Transverse colon (tissue), 4 donors: ENCODE results near the gene RPL18A. TPM values are rescaled to one million over a fixed set of nuclear protein-coding genes. Genes with fewer than 3 reads are reported as not detected.

Experiments
- DNase-seq: peaks from one replicate; pipeline ENCODE4 v3.0.0-alpha.2; 2019
- H3K27ac ChIP-seq, 4 donors: fragments of 200-600 bp; sonication (generic); 2 replicates each; pipeline ENCODE4 v1.5.1; 2016 to 2018; ENCODE audit warnings: inconsistent platforms in 4 of 4
- H3K27me3 ChIP-seq: fragments of 200-600 bp; sonication (generic); 2 replicates; pipeline ENCODE4 v1.5.1; 2017; ENCODE audit warnings: inconsistent platforms
- H3K36me3 ChIP-seq, 4 donors: fragments of 200-600 bp; sonication (generic); 2 replicates each; pipeline ENCODE4 v1.5.1; 2017 to 2019; ENCODE audit warnings: inconsistent platforms in 4 of 4
- H3K4me1 ChIP-seq, 4 donors: fragments of 200-600 bp; sonication (generic); 2 replicates each; pipeline ENCODE4 v1.5.1; 2017 to 2020; ENCODE audit warnings: inconsistent platforms in 4 of 4
- H3K4me3 ChIP-seq, 4 donors: fragments of 200-600 bp; sonication (generic); 1 replicate in 1 of 4; 2 replicates in 3 of 4; pipeline versions ENCODE4 v1.5.1 to v1.6.1; 2017 to 2019; ENCODE audit warnings: inconsistent platforms in 4 of 4
- H3K9me3 ChIP-seq, 2 donors: fragments of 200-600 bp; sonication (generic); 2 replicates each; pipeline ENCODE4 v1.5.1; 2017 to 2019; ENCODE audit warnings: inconsistent platforms in 2 of 2
- EP300 ChIP-seq: sonication (generic); formaldehyde crosslinking; IDR thresholded peaks from one replicate; pipeline ENCODE4 v1.6.1; 2017; ENCODE audit warnings: antibody characterized with exemption, low read depth
- POLR2A ChIP-seq: fragments of 450-650 bp; IDR thresholded peaks from one replicate; pipeline ENCODE4 v1.6.1; 2016; ENCODE audit warnings: antibody characterized with exemption, mild to moderate bottlenecking, moderate library complexity
- POLR2AphosphoS5 ChIP-seq, 3 donors: sonication (generic); formaldehyde crosslinking; IDR thresholded peaks; one replicate each; pipeline ENCODE4 v1.6.1; 2016; ENCODE audit warnings: antibody characterized with exemption in 3 of 3
- whole genome bisulfite sequencing, 2 donors: methylation state at CpG; one replicate each; pipeline ENCODE4 v1.1.5; 2018; ENCODE audit warnings: low coverage in 1 of 2; 5-methylcytosine and 5-hydroxymethylcytosine counted together
- in situ Hi-C, 4 donors: fragments of 200-750 bp; cut with MboI; loops; one replicate each; pipeline versions ENCODE4 v1.15.0 to v1.15.1; 2017; ENCODE audit warnings: low sequenced_read_pairs in 3 of 4, low pct_ligation_motif_present in 1 of 4, low pct_unique_long_range_greater_than_20kb in 1 of 4
- intact Hi-C: fragments of 100-400 bp; cut with DNase I; formaldehyde crosslinking; loops from one replicate; pipeline ENCODE4 v1.15.1; 2023; ENCODE audit warnings: low total_unique reads
- total RNA-seq, 4 donors: library from RNA; depleted of rRNA; stranded (reverse); fragments of >200 nt; gene quantifications; one replicate each; pipeline ENCODE4 v1.1.0, GENCODE V29; 2016
- TF ChIP-seq, protein P1 (sequence below), 5 experiments: fragments of 200-600 bp in 3 of 5; fragments of 450-650 bp in 2 of 5; sonication (generic) in 3 of 5; IDR thresholded peaks; 1 replicate in 2 of 5; 2 replicates in 3 of 5; pipeline ENCODE4 v1.5.1; 2016 to 2017; ENCODE audit warnings: antibody characterized with exemption in 5 of 5, inconsistent platforms in 3 of 5, mild to moderate bottlenecking in 2 of 5, moderate library complexity in 1 of 5

Gene RPL18A
- total RNA-seq, 4 donors from 2014 or later, result 727 to 1,372 (median 1,071) TPM

GRCh38 chr19:17861542-17862402, 2.1 kb downstream of the RPL18A start:
- intact Hi-C loops, result no loop called here
- H3K36me3 ChIP-seq, result peaks cover 0 to 23% (median 10%) of the 10 kb centered on the region in 4 donors
- peak overlapping the region in 1 of 4 donors; percentile 89 for H3K4me3 ChIP-seq

GRCh38 chr19:17862711-17863519, 3.2 kb downstream of the RPL18A start:
- no peak overlapping the region for H3K4me3 ChIP-seq
- intact Hi-C loops (no loop called here), in situ Hi-C loops (loop anchor here in 2 of 4 donors (10.0 to 25.0 kb wide), 3 partner anchors 124 to 151 kb away; partner anchors contain the start of gene MAP1S (in 1 of the 2))
- H3K27me3 ChIP-seq, result no peaks in the 10 kb centered on the region
- peaks cover 0 to 23% (median 10%) of the 10 kb centered on the region in 4 donors for H3K36me3 ChIP-seq
- H3K4me1 ChIP-seq, result peaks cover 9 to 58% (median 32%) of the 10 kb centered on the region in 4 donors
- DNase-seq, result no peak
- H3K9me3 ChIP-seq, result no peaks in the 10 kb centered on the region
- WGBS, 2 donors, result 64 to 79% methylated on average over 7 to 19 of the region's 31 CpGs
- H3K27ac ChIP-seq, result peak overlapping the region in 3 of 4 donors; percentile 57 to 74 (median 60)
- TF ChIP-seq, protein P1, sequence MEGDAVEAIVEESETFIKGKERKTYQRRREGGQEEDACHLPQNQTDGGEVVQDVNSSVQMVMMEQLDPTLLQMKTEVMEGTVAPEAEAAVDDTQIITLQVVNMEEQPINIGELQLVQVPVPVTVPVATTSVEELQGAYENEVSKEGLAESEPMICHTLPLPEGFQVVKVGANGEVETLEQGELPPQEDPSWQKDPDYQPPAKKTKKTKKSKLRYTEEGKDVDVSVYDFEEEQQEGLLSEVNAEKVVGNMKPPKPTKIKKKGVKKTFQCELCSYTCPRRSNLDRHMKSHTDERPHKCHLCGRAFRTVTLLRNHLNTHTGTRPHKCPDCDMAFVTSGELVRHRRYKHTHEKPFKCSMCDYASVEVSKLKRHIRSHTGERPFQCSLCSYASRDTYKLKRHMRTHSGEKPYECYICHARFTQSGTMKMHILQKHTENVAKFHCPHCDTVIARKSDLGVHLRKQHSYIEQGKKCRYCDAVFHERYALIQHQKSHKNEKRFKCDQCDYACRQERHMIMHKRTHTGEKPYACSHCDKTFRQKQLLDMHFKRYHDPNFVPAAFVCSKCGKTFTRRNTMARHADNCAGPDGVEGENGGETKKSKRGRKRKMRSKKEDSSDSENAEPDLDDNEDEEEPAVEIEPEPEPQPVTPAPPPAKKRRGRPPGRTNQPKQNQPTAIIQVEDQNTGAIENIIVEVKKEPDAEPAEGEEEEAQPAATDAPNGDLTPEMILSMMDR (IDR thresholded peaks at IDR 0.05), result no peak
- no peak for TF ChIP-seq EP300
- TF ChIP-seq POLR2A, result no peak
- no peak for TF ChIP-seq POLR2AphosphoS5 (IDR thresholded peaks at IDR 0.05)

More at GRCh38 chr19:17861542-17862402, 2.1 kb downstream of the RPL18A start:
- in situ Hi-C loops, result loop anchor here in 2 of 4 donors (10.0 to 25.0 kb wide), 3 partner anchors 126 to 149 kb away; partner anchors contain the start of gene MAP1S (in 1 of the 2)
- Histone ChIP-seq H3K4me1 (peaks cover 9 to 58% (median 32%) of the 10 kb centered on the region in 4 donors), H3K27me3 (no peaks in the 10 kb centered on the region), H3K27ac (peak overlapping the region in 1 of 4 donors; percentile 10), H3K9me3 (no peaks in the 10 kb centered on the region)
- TF ChIP-seq, protein P1 (IDR thresholded peaks at IDR 0.05), result no peak
- no peak for TF ChIP-seq POLR2A
- TF ChIP-seq EP300, result no peak
- no peak for TF ChIP-seq POLR2AphosphoS5 (IDR thresholded peaks at IDR 0.05)
- DNase-seq, result no peak
- 52 to 72% methylated on average over 2 to 23 of the region's 23 CpGs for WGBS, 2 donors

DNA sequence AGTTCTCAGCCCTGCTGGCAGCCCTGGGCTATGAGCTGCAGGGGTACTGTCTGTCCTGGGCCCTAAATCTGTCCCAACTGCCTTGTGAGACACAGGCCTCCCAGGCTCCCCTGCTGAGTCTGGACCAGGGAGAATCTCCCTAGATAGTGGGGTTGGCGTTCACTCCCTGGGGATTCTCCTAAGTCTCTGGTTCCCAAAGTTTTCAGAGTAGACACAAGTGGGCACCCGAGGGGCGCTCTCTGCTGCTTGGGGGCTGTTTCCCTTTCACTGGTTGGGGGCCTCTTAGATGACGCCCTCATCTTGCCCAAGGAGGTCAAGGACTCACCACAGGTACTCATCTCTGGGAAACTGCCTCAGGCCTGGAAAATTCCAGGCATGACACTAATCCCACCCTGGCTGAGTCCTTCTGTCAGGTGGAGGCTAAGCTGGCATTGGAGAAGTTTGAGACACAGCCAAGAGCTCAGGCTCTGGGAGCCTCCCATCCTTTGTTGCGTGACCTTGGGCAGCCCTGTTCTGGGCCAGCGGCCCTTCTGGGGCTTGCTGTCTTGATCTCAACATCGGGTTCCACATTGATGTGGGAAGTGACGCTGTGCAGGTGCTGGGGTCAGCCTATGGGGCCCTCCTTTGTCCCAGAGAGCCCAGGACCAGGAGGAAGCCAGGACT, 3.9 kb downstream of the RPL18A start:
- H3K4me3 ChIP-seq, result no peak overlapping the region
- in situ Hi-C loops (loop anchor here in 2 of 4 donors (10.0 to 25.0 kb wide), 3 partner anchors 124 to 151 kb away; partner anchors contain the start of gene MAP1S (in 1 of the 2)), intact Hi-C loops (no loop called here)
- H3K27ac ChIP-seq, result peak overlapping the region; percentile 57 to 74 (median 60)
- 73% methylated on average over 8 of the region's 8 CpGs; no CpG with 5 or more reads in 1 of the 2 donors for WGBS, 2 donors
- H3K4me1 ChIP-seq, result peaks cover 9 to 58% (median 32%) of the 10 kb centered on the region in 4 donors
- no peaks in the 10 kb centered on the region for H3K27me3 ChIP-seq
- no peak for DNase-seq
- peaks cover 0 to 23% (median 10%) of the 10 kb centered on the region in 4 donors for H3K36me3 ChIP-seq
- TF ChIP-seq POLR2AphosphoS5 (IDR thresholded peaks at IDR 0.05) (no peak), EP300 (no peak), POLR2A (no peak)
- TF ChIP-seq, protein P1 (IDR thresholded peaks at IDR 0.05), result no peak
- no peaks in the 10 kb centered on the region for H3K9me3 ChIP-seq
